ENCODE measurements around the gene GPR180.
A peak's percentile ranks its signal among the peaks of the same experiment; 100 is the strongest.

The GPR180 gene

GRCh38 chr13:94657167-94657566 is 55.5 kb downstream of the GPR180 start:
- DNase-seq = no peak

GRCh38 chr13:94658926-94659597 is 57.4 kb downstream of the GPR180 start:
- DNase-seq = no peak

- no peak for DNase-seq
Observed at GRCh38 chr13:94659598-94659946, 57.9 kb downstream of the GPR180 start.

GRCh38 chr13:94660695-94661326 is 59.2 kb downstream of the GPR180 start:
- no peak for DNase-seq

DNA sequence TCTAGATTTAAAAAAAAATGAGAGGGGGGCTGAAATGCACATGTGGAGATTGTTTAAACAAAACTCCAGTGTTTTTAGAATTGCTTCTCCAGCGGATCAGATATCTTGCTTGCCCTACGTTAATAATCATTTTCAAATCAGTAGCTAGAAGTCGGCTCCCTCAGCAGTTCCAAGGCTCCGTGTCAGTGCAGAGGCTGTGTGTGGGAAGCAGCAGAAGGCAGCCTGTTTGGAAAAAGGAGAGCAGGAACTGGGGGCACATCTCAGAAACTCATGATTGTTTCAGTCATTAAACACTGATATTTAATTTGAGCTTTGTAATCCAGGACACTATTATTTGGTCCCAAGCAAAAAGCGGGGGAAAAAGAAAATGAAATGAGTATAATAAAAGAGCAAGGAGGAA is 59.7 kb downstream of the GPR180 start:
- no peak for DNase-seq

- no peak for DNase-seq
Observed at GRCh38 chr13:94662274-94662945, 60.8 kb downstream of the GPR180 start.

GRCh38 chr13:94664889-94665288 is 63.2 kb downstream of the GPR180 start:
- DNase-seq = no peak

- DNase-seq = no peak
Observed at GRCh38 chr13:94666065-94666464, 64.4 kb downstream of the GPR180 start.

GRCh38 chr13:94667190-94667589 is 65.5 kb downstream of the GPR180 start:
- DNase-seq = no peak

DNA sequence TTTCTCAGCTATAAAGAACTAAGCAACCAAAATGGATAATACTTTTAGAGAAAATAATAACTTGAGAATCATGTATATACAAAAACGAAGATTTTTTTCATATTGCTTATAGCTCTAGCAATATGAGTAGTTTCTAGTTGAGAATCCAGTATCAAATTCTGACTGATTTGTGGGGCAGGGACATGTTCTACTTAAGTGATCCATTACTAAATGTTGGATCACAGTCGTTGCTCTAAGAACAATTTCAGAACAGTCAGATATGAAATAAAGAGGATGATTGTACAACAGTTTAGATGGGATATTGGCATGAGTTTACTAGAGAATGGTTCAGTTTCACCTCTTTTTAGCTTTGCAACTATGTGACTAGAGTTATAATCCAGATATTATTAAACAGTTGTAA is 70.7 kb downstream of the GPR180 start:
- no peak for DNase-seq

DNA sequence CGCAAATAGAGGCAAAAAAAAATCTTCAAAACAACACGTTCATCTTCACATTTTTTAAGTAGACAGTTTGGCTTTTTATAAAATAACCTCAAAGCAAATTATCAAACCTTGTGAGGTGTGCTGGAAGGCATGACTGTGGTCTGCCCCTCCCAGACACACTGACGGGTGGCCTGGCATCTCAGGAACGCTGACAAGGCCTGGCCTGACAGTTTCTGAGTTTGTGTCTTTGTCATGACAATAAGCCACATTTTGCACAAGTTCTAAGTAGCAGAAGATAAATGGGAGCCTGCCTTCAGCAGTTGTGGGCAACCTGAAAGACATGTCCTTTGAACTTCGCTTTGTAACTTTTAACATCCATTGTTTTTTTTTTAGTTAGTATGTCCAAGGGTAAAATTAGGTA is 72.2 kb downstream of the GPR180 start:
- no peak for DNase-seq

DNA sequence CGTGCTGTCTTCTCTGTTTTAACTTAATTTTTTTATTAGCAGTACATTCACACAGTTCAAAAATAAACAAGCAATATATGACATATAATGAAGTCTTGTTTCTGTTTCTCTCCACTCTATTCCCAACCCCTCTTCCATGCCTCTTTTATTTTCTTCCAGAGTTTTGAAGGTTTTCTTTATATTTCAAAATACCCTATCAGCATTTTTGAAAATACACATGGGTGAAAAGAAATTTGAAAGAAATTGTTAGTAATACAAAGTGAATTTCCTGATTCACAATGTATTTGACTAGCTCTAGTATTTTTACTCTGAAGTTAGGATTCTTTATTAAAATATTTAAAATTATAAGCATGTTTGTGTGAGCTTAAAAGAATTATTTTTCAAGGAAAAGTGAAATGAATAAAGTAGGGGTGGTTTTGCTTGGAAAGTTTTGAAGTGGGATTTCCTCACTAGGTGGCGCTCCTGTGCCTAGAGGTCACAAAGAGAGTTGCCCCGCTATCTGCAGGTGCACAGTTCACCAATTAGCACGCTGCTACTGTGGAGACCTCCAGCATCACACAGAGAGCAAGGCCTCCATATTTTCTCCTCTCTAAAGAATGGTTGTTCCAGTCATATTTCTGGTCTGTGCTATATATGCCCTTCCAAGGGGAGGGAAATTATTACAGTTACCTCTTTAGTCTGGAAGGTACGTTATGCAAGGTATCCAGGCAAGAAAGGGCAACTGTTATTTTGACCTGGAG is 73.1 kb downstream of the GPR180 start:
- DNase-seq = peak; percentile 54 to 62

- no peak for DNase-seq
Observed at GRCh38 chr13:94677799-94678198, 76.1 kb downstream of the GPR180 start.

- no peak for DNase-seq
Observed at GRCh38 chr13:94678845-94679244, 77.2 kb downstream of the GPR180 start.

- DNase-seq = no peak
Observed at GRCh38 chr13:94679614-94680013, 78.0 kb downstream of the GPR180 start.

DNA sequence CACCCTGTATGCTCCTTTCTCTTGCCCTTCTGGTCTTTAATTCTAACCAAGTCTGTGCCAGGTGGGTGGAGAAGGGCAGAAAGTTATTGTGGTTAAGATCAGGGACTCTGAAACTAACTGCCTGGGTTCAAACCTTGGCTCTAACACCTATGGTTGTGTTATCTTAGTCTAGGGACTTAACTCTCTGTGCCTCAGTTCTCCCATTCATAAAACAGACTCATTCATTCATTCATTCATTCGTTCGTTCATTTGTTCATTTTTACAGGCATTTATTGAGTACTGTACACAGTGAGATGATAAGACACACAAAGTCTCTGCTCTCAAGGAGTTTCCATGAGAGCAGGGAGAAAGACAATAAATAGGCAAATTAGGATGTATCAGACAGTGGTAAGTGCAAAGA is 80.6 kb downstream of the GPR180 start:
- no peak for DNase-seq

- DNase-seq = no peak
Observed at GRCh38 chr13:94683409-94683808, 81.8 kb downstream of the GPR180 start.

Data from NCI-H187 (cell line).